K562 (cell line): ENCODE results near the gene BAIAP2. TPM values are rescaled to one million over a fixed set of nuclear protein-coding genes. Genes with fewer than 3 reads are reported as not detected.

Experiments
- ATAC-seq: fragments of 200-7000 bp; cut with Tn5 transposase; 3 replicates; pipeline ENCODE4 v1.9.1; 2020; ENCODE audit warnings: moderate library complexity
- BruUV-seq: library from RNA; stranded (reverse); fragments of 400-500 nt; replicated peaks from 2 replicates; lab custom pipeline; 2021; lab: Mats Ljungman, UMichigan
- CTCF ChIA-PET: fragments of 300-600 bp; formaldehyde crosslinking; extraction: SDS; loops from one replicate; lab custom pipeline; 2021; ENCODE audit warnings: low intra/inter-chr PET ratio; lab: Yijun Ruan, JAX
- POLR2A ChIA-PET: fragments of 300-600, 350-650 bp; sonication (Branson Sonifier 250); formaldehyde crosslinking; extraction: SDS; loops from one replicate; lab custom pipeline; 2021; ENCODE audit warnings: antibody characterized with exemption, inconsistent platforms; lab: Yijun Ruan, JAX
- DNase-seq, 4 experiments: peaks; one replicate each; pipeline versions ENCODE4 v3.0.0 to v3.0.0-alpha.2; 2011 to 2018; ENCODE audit warnings: low spot score in 3 of 4, mixed read lengths in 3 of 4; ENCODE audit errors: extremely low read depth in 1 of 4
- FAIRE-seq: peaks from 2 replicates; lab custom pipeline; 2011; peaks lifted over from hg19 to GRCh38; lab: Jason Lieb, UNC
- H2AFZ ChIP-seq: 2 replicates; pipeline ENCODE4 v1.6.0; 2011; ENCODE audit warnings: low read depth, low read length, control low read depth, inconsistent platforms
- H3K27ac ChIP-seq: fragments of 200-600 bp; 3 replicates; pipeline ENCODE4 v1.8.0; 2011; ENCODE audit warnings: low read depth, mild to moderate bottlenecking, control low read depth, inconsistent platforms, low read length, moderate library complexity, mixed read lengths; ENCODE audit errors: extremely low read depth
- H3K27me3 ChIP-seq, 2 experiments: fragments of 300-600 bp in 1 of 2; 2 replicates in 1 of 2; 3 replicates in 1 of 2; pipeline versions ENCODE4 v1.6.0 to v1.8.0; 2011; ENCODE audit warnings: inconsistent platforms in 2 of 2, low read length in 2 of 2, mild to moderate bottlenecking in 1 of 2, mixed read lengths in 1 of 2, moderate library complexity in 1 of 2; ENCODE audit not compliant: control insufficient read depth in 2 of 2, insufficient read depth in 2 of 2
- H3K36me3 ChIP-seq: fragments of 300-600 bp; 3 replicates; pipeline ENCODE4 v1.8.0; 2011; ENCODE audit warnings: mild to moderate bottlenecking, low read length, inconsistent platforms; ENCODE audit not compliant: control insufficient read depth, insufficient read depth
- H3K4me1 ChIP-seq, 2 experiments: fragments of 200-600 bp in 1 of 2; replicated peaks in 1 of 2; 2 replicates in 1 of 2; 3 replicates in 1 of 2; pipeline versions ENCODE4 v1.5.1 to v1.8.0; 2011; ENCODE audit warnings: inconsistent platforms in 2 of 2, low read length in 2 of 2, mild to moderate bottlenecking in 1 of 2, mixed read lengths in 1 of 2, moderate library complexity in 1 of 2; ENCODE audit not compliant: control insufficient read depth in 2 of 2, insufficient read depth in 2 of 2
- H3K4me2 ChIP-seq: 2 replicates; pipeline ENCODE4 v1.6.1; 2011; ENCODE audit warnings: low read length, control low read depth, inconsistent platforms, mixed read lengths; ENCODE audit not compliant: insufficient read depth
- H3K4me3 ChIP-seq: fragments of 200-600 bp; sonication (generic), shearing (Covaris generic); 2 replicates; pipeline ENCODE4 v1.5.1; 2016; ENCODE audit warnings: control low read depth, inconsistent platforms
- H3K79me2 ChIP-seq: fragments of 200-600 bp; 3 replicates; pipeline ENCODE4 v1.8.0; 2011; ENCODE audit warnings: low read length, inconsistent platforms; ENCODE audit not compliant: control insufficient read depth, insufficient read depth
- H3K9ac ChIP-seq, 2 experiments: 2 replicates each; pipeline versions ENCODE4 v1.6.0 to v1.6.1; 2011; ENCODE audit warnings: low read depth in 2 of 2, low read length in 2 of 2, control low read depth in 1 of 2, inconsistent platforms in 1 of 2, mild to moderate bottlenecking in 1 of 2, mixed read lengths in 1 of 2; ENCODE audit not compliant: insufficient read depth in 1 of 2
- H3K9me1 ChIP-seq: one replicate; pipeline ENCODE4 v1.6.0; 2011; ENCODE audit warnings: inconsistent platforms, mild to moderate bottlenecking, low read length, moderate library complexity; ENCODE audit not compliant: control insufficient read depth, insufficient read depth
- H3K9me3 ChIP-seq: replicated peaks from 2 replicates; pipeline ENCODE4 v1.5.1; 2011; ENCODE audit warnings: low read depth, low read length, inconsistent platforms; ENCODE audit not compliant: control insufficient read depth, insufficient read depth
- H4K20me1 ChIP-seq: replicated peaks from 2 replicates; pipeline ENCODE4 v1.6.1; 2011; ENCODE audit warnings: low read length, inconsistent platforms, mixed read lengths; ENCODE audit not compliant: control insufficient read depth, insufficient read depth
- BCL6 ChIP-seq: fragments of 250-450 bp; sonication (Bioruptor Pico); IDR thresholded peaks from 2 replicates; pipeline ENCODE4 v1.4.0; 2020
- FOXM1 ChIP-seq, 2 experiments: fragments of 450-650 bp in 1 of 2; sonication (generic) in 1 of 2; formaldehyde crosslinking in 1 of 2; IDR thresholded peaks; 2 replicates each; pipeline versions ENCODE4 v1.6.1 to v1.9.0; 2017 to 2022; ENCODE audit warnings: low read depth in 2 of 2, mild to moderate bottlenecking in 2 of 2, missing genetic modification reagents in 1 of 2, moderate library complexity in 1 of 2
- LARP7 ChIP-seq: fragments of 450-650 bp; IDR thresholded peaks from 2 replicates; pipeline ENCODE4 v1.6.1; 2016
- POLR2G ChIP-seq: fragments of 200-400 bp; formaldehyde crosslinking; IDR thresholded peaks from 2 replicates; pipeline ENCODE4 v1.6.1; 2017; ENCODE audit warnings: low read depth, mild to moderate bottlenecking, antibody characterized with exemption, low read length, moderate library complexity
- RERE ChIP-seq: sonication (generic); formaldehyde crosslinking; IDR thresholded peaks from 2 replicates; pipeline ENCODE4 v1.8.0; 2023; ENCODE audit warnings: missing genetic modification reagents, mild to moderate bottlenecking, borderline replicate concordance
- SMAD2 ChIP-seq: fragments of 150-350 bp; IDR thresholded peaks from 2 replicates; pipeline ENCODE4 v1.6.1; 2014; ENCODE audit warnings: low read depth, mild to moderate bottlenecking, low read length
- ZNF12 ChIP-seq: sonication (generic); formaldehyde crosslinking; IDR thresholded peaks from 2 replicates; pipeline ENCODE4 v1.4.0; 2020; ENCODE audit warnings: mild to moderate bottlenecking, missing genetic modification reagents
- WGBS: fragments of 100-300 bp; shearing (Covaris generic); methylation state at CpG from one replicate; pipeline ENCODE4 v1.1.6; 2016; ENCODE audit warnings: low coverage, mixed read lengths; ENCODE audit not compliant: insufficient coverage; ENCODE audit errors: missing lambda C conversion rate; 5-methylcytosine and 5-hydroxymethylcytosine counted together
- in situ Hi-C: fragments of 300-500 bp; cut with MboI; formaldehyde crosslinking; loops from 4 replicates; pipeline ENCODE4 v1.15.0; 2018; ENCODE audit warnings: inconsistent platforms, mixed read lengths
- intact Hi-C: fragments of 100-400 bp; cut with micrococcal nuclease; formaldehyde crosslinking; loops from 2 replicates; pipeline ENCODE4 v1.14.2; 2022
- polyA plus RNA-seq, 8 experiments: library from polyadenylated mRNA; depleted of rRNA in 4 of 8; stranded (reverse) in 5 of 8; unstranded in 3 of 8; fragments of >200 nt; fragmentation: Nextera tagmentation in 2 of 8; fragmentation: Illumina TruSeq in 1 of 8; extraction: Ambion mirVana in 2 of 8; extraction: Trizol in 1 of 8; gene quantifications; 2 replicates each; pipeline versions ENCODE4 v1.2.1 to v1.2.3, GENCODE V29; 2011 to 2014; ENCODE audit warnings: inconsistent platforms in 1 of 8, missing spikeins in 1 of 8
- total RNA-seq, 7 experiments: library from RNA; depleted of rRNA in 6 of 7; stranded (reverse); fragments of >200 nt in 6 of 7; fragmentation: Illumina TruSeq in 2 of 7; extraction: Trizol in 2 of 7; gene quantifications; 2 replicates each; pipeline versions ENCODE4 v1.2.1 to v1.2.3, GENCODE V29; 2011 to 2021; ENCODE audit warnings: low replicate concordance in 1 of 7

BAIAP2 gene
- total and polyA plus RNA-seq, 9 of the 15 experiments (the other 6 are each of a cell fraction or from before 2014, with no cell fraction given), result 2.3 to 51.6 (median 18.4) TPM

GRCh38 chr17:81110488-81111040 lies 75.6 kb downstream of the BAIAP2 start:
- in situ Hi-C loops, result no loop called here
- no peak overlapping the region for H3K9ac ChIP-seq
- H3K4me3 ChIP-seq, result no peak overlapping the region
- no peak overlapping the region for H3K4me2 ChIP-seq
- peaks cover 7 to 70% of the 10 kb centered on the region in 2 experiments for H3K4me1 ChIP-seq
- DNase-seq (no peak), ATAC-seq (no peak)
- H3K36me3 ChIP-seq, result peaks cover 15% of the 10 kb centered on the region; the same call in 1 of the 3 replicates
- BruUV-seq, result no TSS peak
- H3K79me2 ChIP-seq, result no peaks in the 10 kb centered on the region
- H3K27me3 ChIP-seq, result no peaks in the 10 kb centered on the region
- H2AFZ ChIP-seq, result no peak overlapping the region
- CTCF ChIA-PET, result no interaction called here
- intact Hi-C loops, result no loop called here
- H4K20me1 ChIP-seq, result 0 out of 2 replicates have a peak, but pooled peaks cover 6% of the 10 kb centered on the region
- peaks cover 2% of the 10 kb centered on the region for H3K9me1 ChIP-seq
- TF ChIP-seq FOXM1 (IDR thresholded peaks at IDR 0.05; ENCODE audit: low read depth) (no peak), FOXM1 (CRISPR knock-in tag; IDR thresholded peaks at IDR 0.05; ENCODE audit: low read depth) (0 out of 2 replicates have a peak, but pooled peaks have one; percentile 32), SMAD2 (no peak)
- TF ChIP-seq, all 486 proteins: peak for 1
- POLR2A ChIA-PET, result interaction anchor here (1.0 kb wide), 1 partner anchor 13 kb away, joined by 3 read pairs; no protein-coding TSS in a partner anchor
- no peak overlapping the region for H3K27ac ChIP-seq
- 88% methylated on average over 29 of the region's 30 CpGs for WGBS
- FAIRE-seq, result no peak
- H3K9me3 ChIP-seq, result no peaks in the 10 kb centered on the region

GRCh38 chr17:81111066-81111465 lies 76.1 kb downstream of the BAIAP2 start:
- no peak for FAIRE-seq
- no peak overlapping the region for H3K4me2 ChIP-seq
- in situ Hi-C loops (no loop called here), intact Hi-C loops (no loop called here)
- no peak overlapping the region for H2AFZ ChIP-seq
- 91% methylated on average over 8 of the region's 10 CpGs for WGBS
- TF ChIP-seq POLR2G (peak; percentile 26; the same call in 1 of the 2 replicates), BCL6 (CRISPR knock-in tag) (no peak), ZNF12 (CRISPR knock-in tag) (no peak), RERE (CRISPR knock-in tag) (no peak), LARP7 (no peak)
- TF ChIP-seq, all 486 proteins: peak for 1
- Histone ChIP-seq H3K79me2 (no peaks in the 10 kb centered on the region), H3K27me3 (no peaks in the 10 kb centered on the region), H3K27ac (no peak overlapping the region), H3K9me3 (no peaks in the 10 kb centered on the region), H4K20me1 (0 out of 2 replicates have a peak, but pooled peaks cover 6% of the 10 kb centered on the region), H3K36me3 (peaks cover 18% of the 10 kb centered on the region; the same call in 1 of the 3 replicates), H3K9ac (peak overlapping the region in 1 of 2 experiments; percentile 7; a peak in 1 of 4 replicates), H3K4me1 (peaks cover 7 to 69% of the 10 kb centered on the region in 2 experiments), H3K9me1 (peaks cover 2% of the 10 kb centered on the region), H3K4me3 (no peak overlapping the region)
- ATAC-seq (no peak), DNase-seq (no peak)
- BruUV-seq, result no TSS peak
- POLR2A ChIA-PET, result interaction anchor here (1.0 kb wide), 1 partner anchor 14 kb away, joined by 3 read pairs; no protein-coding TSS in a partner anchor
- CTCF ChIA-PET, result no interaction called here
